ENCODE results near the gene CACNB3. TPM values are rescaled to one million over a fixed set of nuclear protein-coding genes. Genes with fewer than 3 reads are reported as not detected.

CACNB3 gene
- total RNA-seq = 10 to 100 TPM; 20.5 to 20.6 TPM

DNA sequence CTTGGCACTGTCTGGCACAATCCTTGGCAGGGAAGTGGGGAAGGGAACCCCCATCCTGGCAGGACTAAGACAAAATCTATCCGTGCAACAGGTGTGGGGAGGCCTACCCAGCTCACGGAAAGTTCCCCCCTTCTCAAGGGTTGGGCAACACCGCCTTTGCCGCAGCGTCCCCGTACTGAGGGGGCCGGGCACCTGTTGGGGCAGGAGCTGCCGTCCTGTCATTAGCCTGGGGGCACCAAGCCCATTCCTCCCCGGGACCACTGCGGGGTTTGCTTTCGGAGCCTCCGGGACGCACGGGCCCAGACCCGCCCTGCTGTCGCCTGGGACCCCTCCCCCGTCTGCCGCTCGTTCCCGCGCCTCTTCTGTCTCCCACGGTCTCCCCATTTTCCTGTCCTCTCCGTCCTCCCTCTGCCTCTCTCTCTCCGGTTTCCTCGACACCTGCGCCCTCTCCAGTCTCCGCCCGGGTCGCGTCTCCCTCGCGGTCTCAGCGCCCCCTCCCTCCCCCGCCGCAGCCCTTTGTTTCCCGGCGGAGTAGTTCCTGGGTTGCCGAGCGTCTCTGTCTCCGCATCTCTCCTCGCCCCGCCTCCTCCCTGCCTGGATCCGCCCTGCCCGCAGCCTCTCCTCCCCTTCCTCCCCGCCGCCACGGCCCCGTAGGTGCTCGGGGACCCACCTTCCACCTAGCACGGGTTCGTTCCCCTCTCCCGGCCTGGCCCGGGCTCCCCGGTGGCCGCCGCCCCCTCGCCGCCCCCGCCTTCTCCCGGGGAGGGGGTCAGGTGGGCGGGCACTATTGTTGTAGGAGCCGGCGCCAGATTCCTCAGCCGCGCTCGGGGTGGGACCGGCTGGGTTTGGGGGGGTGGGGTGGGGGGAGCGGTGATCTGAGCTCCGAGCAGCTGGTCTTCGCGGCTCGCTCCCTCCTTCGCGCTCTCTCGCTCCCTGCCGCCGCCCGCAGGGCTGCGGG is at the start of gene CACNB3:
CACNB3 (plus strand) TSS at position 624 of the 958 bp plus-strand sequence. CDS start 434 bp downstream, outside the sequence.

DNA sequence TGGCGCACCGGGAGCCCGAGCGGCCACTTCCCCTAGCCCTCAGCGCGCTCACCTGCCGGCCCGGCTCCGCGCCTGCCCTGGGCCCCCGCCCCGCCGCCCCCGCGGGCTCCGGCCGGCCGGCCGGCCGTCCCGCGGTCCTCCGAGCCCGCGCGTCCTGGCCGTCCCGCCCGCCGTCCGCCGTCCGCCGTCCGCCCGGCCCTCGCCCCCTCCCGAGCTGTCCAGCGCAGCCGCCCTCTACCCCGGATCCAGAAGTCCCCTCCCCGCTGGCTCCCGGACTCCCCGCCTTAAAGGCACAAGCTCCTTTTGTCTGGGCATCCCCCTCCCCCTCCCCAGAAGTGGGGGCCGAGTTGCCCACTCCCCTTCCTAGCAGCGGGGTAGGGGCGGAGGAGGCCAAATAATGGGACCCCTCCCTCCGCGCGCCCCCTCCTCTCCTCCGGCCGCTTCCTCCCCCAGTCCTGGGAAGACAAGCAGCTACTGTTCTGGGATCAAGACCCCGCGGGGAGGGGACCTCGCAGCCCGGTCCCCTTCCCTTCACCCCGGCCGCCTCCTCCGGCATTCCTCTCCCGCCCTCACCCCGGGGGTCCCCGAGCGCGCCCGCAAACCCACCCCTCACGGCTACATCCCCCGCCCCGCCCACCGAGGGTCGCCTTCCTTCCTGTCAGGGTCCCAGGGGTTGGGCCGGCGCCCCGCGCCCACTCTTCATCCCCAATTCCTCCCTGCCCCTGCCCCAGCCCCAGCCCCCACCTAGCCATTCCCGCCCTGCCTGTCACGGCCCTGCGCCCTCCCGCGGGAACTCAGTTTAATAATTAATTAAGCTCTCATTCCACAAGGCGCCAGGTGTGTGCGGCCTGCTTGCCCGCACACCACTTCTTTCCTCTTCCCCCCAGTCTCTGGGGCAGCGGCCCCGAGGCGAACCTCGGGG is 29.2 kb upstream of the CACNB3 start, which contains the start of gene ADCY6:
ADCY6 (minus strand) TSS at position 236 of the 922 bp plus-strand sequence. CDS start 5,655 bp downstream, outside the sequence.

DNA sequence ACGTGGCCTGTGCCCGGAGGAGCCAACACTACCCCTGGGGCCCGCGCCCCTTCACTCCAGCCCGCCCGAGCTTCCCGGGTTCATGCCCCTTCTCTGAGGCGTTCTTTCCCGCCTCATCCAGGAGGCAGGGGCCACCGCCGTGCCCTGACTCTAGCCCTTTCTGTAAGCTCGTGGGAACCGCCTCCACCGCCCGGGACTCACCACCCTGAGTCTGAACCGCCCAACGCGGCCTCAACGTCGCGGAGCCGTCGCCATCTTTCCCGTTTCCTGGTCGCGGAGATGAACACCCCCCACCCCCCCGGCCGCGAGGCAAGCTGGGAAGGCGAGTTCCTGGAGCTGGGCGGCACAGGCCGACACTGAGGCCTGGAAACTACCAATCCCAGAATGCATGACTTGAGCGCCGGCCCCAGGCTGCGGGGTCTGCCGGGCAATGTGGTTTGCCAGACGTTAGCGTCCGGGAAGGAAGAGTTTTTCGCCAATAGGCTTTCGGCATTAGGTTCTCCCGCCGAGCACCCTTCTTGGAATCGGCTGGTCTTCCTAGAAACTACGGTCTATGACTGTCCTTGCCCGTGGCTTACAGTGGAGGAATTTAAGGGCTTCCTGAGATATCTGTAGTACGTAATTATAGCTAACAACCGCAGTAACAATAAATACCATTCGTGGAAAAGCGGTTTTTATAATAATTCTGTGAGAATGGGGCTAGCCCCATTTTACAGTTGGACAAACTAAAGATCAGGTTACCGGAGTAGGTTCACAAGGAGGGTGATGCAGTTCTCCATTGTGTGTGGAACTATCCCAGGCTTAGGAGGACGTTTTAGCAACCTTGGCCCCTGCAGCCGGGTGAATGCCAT is 33.8 kb downstream of the CACNB3 start, which contains the start of gene DDX23:
DDX23 (minus strand) TSS at position 281 of the 851 bp plus-strand sequence. CDS start 6,381 bp downstream, outside the sequence.

GRCh38 chr12:48865281-48866051 is 47.2 kb downstream of the CACNB3 start, which contains the start of gene RND1:
Gene RND1, minus strand, starts transcription at chr12:48865870. Its CDS starts 103 bp downstream, at chr12:48865767.

Small RNA genes within 50 kb of the gene (microRNA-seq; reads per million reads assigned to microRNA genes)
- not detected for gene MIR4701 (ENCODE audit: borderline microRNAs expressed, borderline replicate concordance)

Other genes starting within 250 kb of the CACNB3 start
- not detected for gene LALBA, start 248.4 kb upstream of the CACNB3 start, total RNA-seq
- gene KANSL2, start 136.3 kb upstream of the CACNB3 start, total RNA-seq = 10 to 100 TPM; 39.6 to 43.9 TPM
- gene CCNT1, start 101.8 kb upstream of the CACNB3 start, total RNA-seq = 10 to 100 TPM; 50.3 to 52.7 TPM
- under 1 TPM in 1 of 2 experiments, not detected in 1; 0.03 TPM for gene ADCY6, start 29.4 kb upstream of the CACNB3 start, total RNA-seq
- 100 to 1,000 TPM; 117 to 122 TPM for gene DDX23, start 33.7 kb downstream of the CACNB3 start, total RNA-seq
- gene RND1, start 47.4 kb downstream of the CACNB3 start, total RNA-seq = 1 to 10 TPM; 1.2 to 1.8 TPM
- gene FKBP11, start 107.0 kb downstream of the CACNB3 start, total RNA-seq = 10 to 100 TPM; 46.9 TPM
- 100 to 1,000 TPM; 100 to 101 TPM for gene ARF3, start 139.0 kb downstream of the CACNB3 start, total RNA-seq
- 1 to 10 TPM; 4.6 to 5.2 TPM for gene WNT10B, start 153.2 kb downstream of the CACNB3 start, total RNA-seq
- under 1 TPM; 0.72 to 0.73 TPM for gene WNT1, start 159.8 kb downstream of the CACNB3 start, total RNA-seq
- gene DDN, start 180.9 kb downstream of the CACNB3 start, total RNA-seq = under 1 TPM; 0.10 to 0.17 TPM
- 10 to 100 TPM; 60.9 to 61.5 TPM for gene PRKAG1, start 200.3 kb downstream of the CACNB3 start, total RNA-seq
- gene KMT2D, start 242.3 kb downstream of the CACNB3 start, total RNA-seq = 10 to 100 TPM; 94.9 to 98.9 TPM

Measured in activated naive CD4-positive, alpha-beta T cell treated with anti-CD3 and anti-CD28 coated beads, Interleukin-2, amount 10 ng/mL, durations not matched to agents 5 hours and 36 hours (primary cell).